Neural crest cell (in vitro differentiated cells): ENCODE data around the gene C20orf96. TPM values are rescaled to one million over a fixed set of nuclear protein-coding genes. Genes with fewer than 3 reads are reported as not detected.
"Not testable (repeated sequence)": the region's sequence is repeated elsewhere in the genome, so short reads cannot be mapped to it uniquely, and the experiment has no call there.

Experiments used
- DNase-seq: peaks from one replicate; pipeline ENCODE4 v3.0.0; 2021; ENCODE audit warnings: low read depth, mixed read lengths, low spot score
- H3K27ac Mint-ChIP-seq: one replicate; pipeline ENCODE4 v1.8.0; 2021; ENCODE audit warnings: mild to moderate bottlenecking, mixed read lengths; ENCODE audit not compliant: unreplicated experiment
- H3K27me3 Mint-ChIP-seq: 2 replicates; pipeline ENCODE4 v1.8.0; 2021; ENCODE audit warnings: low read depth, mild to moderate bottlenecking, mixed read lengths
- H3K36me3 Mint-ChIP-seq: 2 replicates; pipeline ENCODE4 v1.8.0; 2021; ENCODE audit warnings: low read depth, mild to moderate bottlenecking, mixed read lengths
- H3K4me1 Mint-ChIP-seq: 2 replicates; pipeline ENCODE4 v1.8.0; 2021; ENCODE audit warnings: mixed read lengths
- H3K4me3 Mint-ChIP-seq: one replicate; pipeline ENCODE4 v1.8.0; 2021; ENCODE audit warnings: mild to moderate bottlenecking, mixed read lengths
- H3K9me3 Mint-ChIP-seq: 2 replicates; pipeline ENCODE4 v1.8.0; 2021; ENCODE audit warnings: mixed read lengths
- total RNA-seq: library from RNA; stranded (reverse); gene quantifications from 2 replicates; pipeline ENCODE4 v1.2.1, GENCODE V29; 2021
- TF ChIP-seq, protein P1 (sequence below): fragments of 200-600 bp; sonication (generic); conservative IDR thresholded peaks from 2 replicates; pipeline ENCODE4 v1.5.0; 2021; ENCODE audit warnings: antibody characterized with exemption, mild to moderate bottlenecking

C20orf96 gene
- total RNA-seq, 1 donor from 2014 or later: 34.0 TPM

GRCh38 chr20:237489-237888, 53.1 kb downstream of the C20orf96 start:
- no peak overlapping the region for H3K27ac Mint-ChIP-seq
- H3K4me3 Mint-ChIP-seq: no peak overlapping the region
- peaks cover 51% of the 10 kb centered on the region for H3K27me3 Mint-ChIP-seq
- TF ChIP-seq, protein P1, sequence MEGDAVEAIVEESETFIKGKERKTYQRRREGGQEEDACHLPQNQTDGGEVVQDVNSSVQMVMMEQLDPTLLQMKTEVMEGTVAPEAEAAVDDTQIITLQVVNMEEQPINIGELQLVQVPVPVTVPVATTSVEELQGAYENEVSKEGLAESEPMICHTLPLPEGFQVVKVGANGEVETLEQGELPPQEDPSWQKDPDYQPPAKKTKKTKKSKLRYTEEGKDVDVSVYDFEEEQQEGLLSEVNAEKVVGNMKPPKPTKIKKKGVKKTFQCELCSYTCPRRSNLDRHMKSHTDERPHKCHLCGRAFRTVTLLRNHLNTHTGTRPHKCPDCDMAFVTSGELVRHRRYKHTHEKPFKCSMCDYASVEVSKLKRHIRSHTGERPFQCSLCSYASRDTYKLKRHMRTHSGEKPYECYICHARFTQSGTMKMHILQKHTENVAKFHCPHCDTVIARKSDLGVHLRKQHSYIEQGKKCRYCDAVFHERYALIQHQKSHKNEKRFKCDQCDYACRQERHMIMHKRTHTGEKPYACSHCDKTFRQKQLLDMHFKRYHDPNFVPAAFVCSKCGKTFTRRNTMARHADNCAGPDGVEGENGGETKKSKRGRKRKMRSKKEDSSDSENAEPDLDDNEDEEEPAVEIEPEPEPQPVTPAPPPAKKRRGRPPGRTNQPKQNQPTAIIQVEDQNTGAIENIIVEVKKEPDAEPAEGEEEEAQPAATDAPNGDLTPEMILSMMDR: no peak
- H3K36me3 Mint-ChIP-seq: no peaks in the 10 kb centered on the region
- DNase-seq: no peak
- H3K9me3 Mint-ChIP-seq: no peaks in the 10 kb centered on the region
- no peaks in the 10 kb centered on the region for H3K4me1 Mint-ChIP-seq

GRCh38 chr20:235891-236290, 54.7 kb downstream of the C20orf96 start:
- no peaks in the 10 kb centered on the region for H3K4me1 Mint-ChIP-seq
- H3K27me3 Mint-ChIP-seq: peaks cover 47% of the 10 kb centered on the region
- DNase-seq: no peak
- TF ChIP-seq, protein P1: no peak
- no peaks in the 10 kb centered on the region for H3K36me3 Mint-ChIP-seq
- no peak overlapping the region for H3K4me3 Mint-ChIP-seq
- no peak overlapping the region for H3K27ac Mint-ChIP-seq
- H3K9me3 Mint-ChIP-seq: no peaks in the 10 kb centered on the region

DNA sequence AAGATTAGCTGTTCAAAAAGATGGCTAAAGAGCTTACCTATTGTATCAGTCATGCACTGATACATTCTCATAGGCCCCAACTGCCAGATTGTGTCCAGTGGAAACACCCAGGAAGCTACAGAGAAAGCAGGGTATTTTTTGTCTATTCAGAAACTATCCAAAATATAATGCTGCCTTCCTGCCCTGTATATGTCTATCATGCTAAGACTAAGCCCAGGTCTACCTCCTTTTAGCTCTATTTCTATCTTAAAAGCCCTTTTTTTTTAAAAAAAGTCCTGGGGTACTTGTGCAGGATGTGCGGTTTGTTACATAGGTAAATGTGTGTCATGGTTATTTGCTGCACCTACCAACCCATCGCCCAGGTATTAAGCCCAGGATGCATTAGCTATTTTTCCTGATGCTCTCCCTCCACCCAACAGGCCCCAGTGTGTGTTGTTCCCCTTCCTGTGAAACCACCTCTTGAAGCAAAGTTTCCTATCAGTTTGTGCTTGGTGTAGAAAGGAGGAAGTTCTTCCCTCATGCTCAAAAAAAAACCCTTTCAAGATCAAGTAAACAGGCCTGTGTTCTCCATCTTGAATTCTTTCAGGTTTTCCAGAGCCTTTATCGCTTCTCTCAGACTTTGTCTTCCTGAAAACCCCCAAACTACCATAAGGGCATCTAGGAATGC, 63.0 kb downstream of the C20orf96 start:
- no peaks in the 10 kb centered on the region for H3K36me3 Mint-ChIP-seq
- no peaks in the 10 kb centered on the region for H3K4me1 Mint-ChIP-seq
- no peak for DNase-seq
- H3K27me3 Mint-ChIP-seq: peaks cover 88% of the 10 kb centered on the region
- no peak overlapping the region for H3K27ac Mint-ChIP-seq
- TF ChIP-seq, protein P1: no peak
- H3K9me3 Mint-ChIP-seq: peaks cover 2% of the 10 kb centered on the region
- no peak overlapping the region for H3K4me3 Mint-ChIP-seq

DNA sequence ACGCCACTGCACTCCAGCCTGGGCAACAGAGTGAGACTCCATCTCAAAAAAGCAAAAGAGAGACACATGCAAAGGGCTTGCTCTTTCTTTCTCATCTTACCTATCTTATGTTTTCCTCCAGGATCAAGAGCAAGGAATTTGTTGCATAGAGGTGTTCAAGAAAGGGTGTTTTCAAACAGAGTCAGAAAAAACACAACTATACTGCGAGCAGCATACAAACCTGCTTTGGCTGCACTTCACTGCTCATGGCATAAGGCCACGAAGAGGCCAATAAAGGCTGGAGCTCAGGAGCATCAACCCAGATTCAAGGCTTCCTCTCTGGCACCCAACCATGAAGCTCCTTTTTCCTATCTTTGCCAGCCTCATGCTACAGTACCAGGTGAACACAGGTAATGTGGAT, 63.6 kb downstream of the C20orf96 start, which contains the start of gene DEFB129:
DEFB129 (plus strand) TSS at position 301 of the 400 bp plus-strand sequence; CDS start at position 332, 31 bp downstream.
- Mint-ChIP-seq H3K27ac (no peak within 1 kb of the TSS), H3K4me1 (no peaks in the 10 kb centered on the region), H3K27me3 (peaks cover 89% of the 10 kb centered on the region), H3K4me3 (no peak within 1 kb of the TSS), H3K9me3 (peaks cover 2% of the 10 kb centered on the region), H3K36me3 (no peaks in the 10 kb centered on the region)
- TF ChIP-seq, protein P1: no peak
- no peak for DNase-seq

DNA sequence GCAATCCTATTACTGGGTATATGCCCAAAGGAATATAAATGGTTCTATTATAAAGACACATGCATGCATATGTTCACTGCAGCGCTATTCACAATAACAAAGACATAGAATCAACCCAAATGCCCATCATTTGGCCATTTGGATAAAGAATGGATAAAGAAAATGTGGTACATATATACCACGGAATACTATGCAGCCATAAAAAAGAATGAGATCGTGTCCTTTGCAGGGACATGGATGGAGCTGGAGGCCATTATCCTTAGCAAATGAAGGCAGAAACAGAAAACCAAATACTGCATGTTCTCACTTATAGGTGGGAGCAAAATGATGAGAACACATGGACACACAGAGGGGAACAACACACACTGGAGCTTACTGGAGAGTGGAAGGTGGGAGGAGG, 64.7 kb downstream of the C20orf96 start:
- DNase-seq, H3K4me3 Mint-ChIP-seq, H3K9me3 Mint-ChIP-seq, H3K27ac Mint-ChIP-seq, H3K4me1 Mint-ChIP-seq, H3K36me3 Mint-ChIP-seq: not testable (repeated sequence)
- peaks cover 93% of the 10 kb centered on the region for H3K27me3 Mint-ChIP-seq

DNA sequence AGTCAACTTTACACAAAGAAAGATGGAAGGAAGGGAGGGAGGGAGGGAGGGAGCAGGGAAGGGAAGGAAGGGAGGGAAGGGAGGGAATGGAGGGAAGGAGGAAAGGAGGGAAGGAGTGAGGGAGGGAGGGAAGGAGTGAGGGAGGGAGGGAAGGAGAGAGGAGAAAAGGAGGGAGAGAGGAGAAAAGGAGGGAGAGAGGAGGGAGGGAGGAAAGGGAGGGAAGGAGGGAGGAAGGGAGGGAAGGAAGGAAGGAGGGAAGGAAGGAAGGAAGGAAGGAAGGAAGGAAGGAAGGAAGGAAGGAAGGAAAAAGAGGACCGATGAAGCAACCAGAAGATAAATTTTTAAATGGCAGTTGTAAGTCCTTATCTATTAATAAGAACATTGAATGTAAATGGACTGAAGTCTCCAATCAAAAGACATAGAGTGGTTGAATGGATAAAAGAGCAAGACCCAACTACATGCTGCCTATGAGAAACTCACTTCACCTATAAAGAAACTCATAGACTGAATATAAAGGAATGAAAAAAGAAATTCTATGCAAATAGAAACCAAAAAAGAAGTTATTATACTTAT, 69.2 kb downstream of the C20orf96 start:
- Mint-ChIP-seq H3K27ac (no peak overlapping the region), H3K4me3 (no peak overlapping the region), H3K9me3 (peaks cover 2% of the 10 kb centered on the region), H3K36me3 (no peaks in the 10 kb centered on the region), H3K27me3 (peaks cover 92% of the 10 kb centered on the region), H3K4me1 (no peaks in the 10 kb centered on the region)
- TF ChIP-seq, protein P1: no peak
- no peak for DNase-seq
